Measurements from ENCODE around the gene SATB1.

The SATB1 gene

DNA sequence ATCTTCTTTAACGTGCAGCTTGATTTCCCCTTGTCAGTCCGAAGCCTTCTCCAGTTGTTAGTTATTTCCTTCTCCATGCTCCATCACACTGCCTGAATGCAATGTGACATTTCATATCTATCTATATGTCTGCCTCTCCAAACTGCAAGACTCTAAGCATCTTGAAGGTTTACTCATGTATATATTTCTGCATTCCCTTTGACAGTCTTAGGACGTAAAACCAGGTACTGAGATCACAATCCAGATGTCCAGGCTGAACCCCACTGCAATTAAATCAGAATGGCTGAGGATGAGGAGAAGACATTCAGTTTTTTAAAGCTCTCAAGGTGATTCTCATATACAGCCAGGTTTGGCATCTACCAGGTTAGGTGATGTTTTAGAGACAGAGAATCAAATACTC lies 6.1 kb upstream of the SATB1 start:
- no peak for DNase-seq (ENCODE audit: low spot score)

DNA sequence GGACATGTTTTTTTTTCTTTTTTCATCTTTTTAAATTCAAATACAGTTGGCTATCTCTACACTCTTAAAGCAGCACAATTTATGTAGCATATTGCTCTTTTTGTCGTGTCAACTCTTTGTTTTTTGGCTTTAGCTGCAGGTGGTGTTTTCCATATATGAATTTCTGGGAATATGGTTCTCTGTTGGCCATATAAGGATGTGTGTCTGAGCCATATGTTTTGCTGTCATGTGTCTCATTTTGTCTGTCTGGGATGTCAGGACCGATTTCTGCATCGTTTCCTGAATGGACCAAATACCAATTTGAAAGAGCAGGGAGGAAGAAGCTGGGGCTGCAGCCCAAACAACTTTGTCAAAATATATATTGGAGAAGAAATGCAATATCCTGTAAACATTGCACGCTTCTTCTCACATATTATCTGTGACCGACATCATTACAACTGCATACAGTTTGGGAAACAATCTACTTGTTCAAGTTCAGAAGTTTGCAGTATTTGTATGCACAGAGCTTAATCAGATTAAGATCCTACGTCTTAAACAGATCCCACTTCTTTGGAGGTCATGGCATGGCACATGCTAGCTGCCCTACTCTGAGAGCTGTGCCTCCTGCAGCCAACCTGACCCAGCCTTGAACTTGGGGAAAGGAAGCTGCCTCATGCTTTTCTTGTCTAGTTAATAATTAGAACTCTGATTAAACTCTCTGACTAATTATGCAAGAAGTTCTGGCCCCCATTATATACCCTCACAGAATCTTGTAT lies 4.0 kb upstream of the SATB1 start:
- no peak for DNase-seq (ENCODE audit: low spot score)

DNA sequence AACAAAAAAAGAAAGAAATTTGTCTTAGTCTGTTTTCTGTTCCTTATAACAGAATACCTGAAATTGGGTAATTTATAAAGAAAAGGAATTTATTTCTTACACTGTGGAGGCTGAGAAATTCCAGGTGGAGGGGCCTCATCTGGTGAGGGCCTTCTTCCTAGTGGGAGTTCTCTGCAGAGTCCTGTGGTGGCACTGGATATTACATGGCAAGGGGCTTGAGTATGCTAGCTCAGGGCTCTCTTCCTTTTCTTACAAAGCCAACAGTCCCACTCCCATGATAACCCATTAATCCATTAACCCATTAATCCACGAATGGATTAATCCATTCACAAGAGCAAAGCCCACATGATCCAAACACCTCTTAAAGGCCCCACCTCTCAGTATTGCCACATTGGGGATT lies 2.9 kb upstream of the SATB1 start:
- no peak for DNase-seq (ENCODE audit: low spot score)

- DNase-seq (ENCODE audit: low spot score), result no peak
Measured at GRCh38 chr3:18426597-18427193, 1.6 kb upstream of the SATB1 start.

DNA sequence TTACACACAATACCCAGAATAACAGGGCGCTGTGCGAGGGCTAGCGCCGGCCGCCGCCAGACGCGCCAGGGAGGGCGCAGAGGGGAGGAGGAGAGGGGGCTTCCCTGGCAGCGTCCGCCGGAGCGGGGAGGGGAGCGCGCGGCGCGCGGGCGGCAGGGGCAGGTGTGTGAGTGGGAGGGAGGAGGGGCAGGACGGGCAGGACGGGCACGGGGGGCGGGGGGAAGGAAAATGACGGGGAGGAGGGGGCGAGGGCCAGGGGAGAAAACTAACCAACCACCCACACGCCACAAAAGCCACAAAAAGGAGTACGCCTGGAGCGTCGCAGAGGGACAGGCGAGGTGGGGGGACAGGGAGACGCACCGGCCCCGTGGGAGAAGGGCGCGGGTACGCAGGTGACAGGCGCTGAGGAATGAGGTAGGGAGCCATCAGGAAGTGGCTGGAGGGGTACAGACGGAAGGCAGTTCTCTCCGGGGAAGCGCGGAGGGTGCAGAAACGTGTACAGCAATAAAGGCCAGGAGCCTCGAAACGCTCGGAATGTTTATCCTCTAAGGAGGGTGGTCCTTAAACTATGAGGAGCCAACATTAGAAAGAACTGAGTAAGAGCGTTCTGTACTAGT lies 610 bp upstream of the SATB1 start:
- DNase-seq (ENCODE audit: low spot score), result peak; percentile 82

- peak; percentile 65 for DNase-seq (ENCODE audit: low spot score)
Measured at GRCh38 chr3:18424213-18424728, 868 bp downstream of the SATB1 start.

- no peak for DNase-seq (ENCODE audit: low spot score)
Measured at GRCh38 chr3:18423401-18424212, 1.5 kb downstream of the SATB1 start.

DNA sequence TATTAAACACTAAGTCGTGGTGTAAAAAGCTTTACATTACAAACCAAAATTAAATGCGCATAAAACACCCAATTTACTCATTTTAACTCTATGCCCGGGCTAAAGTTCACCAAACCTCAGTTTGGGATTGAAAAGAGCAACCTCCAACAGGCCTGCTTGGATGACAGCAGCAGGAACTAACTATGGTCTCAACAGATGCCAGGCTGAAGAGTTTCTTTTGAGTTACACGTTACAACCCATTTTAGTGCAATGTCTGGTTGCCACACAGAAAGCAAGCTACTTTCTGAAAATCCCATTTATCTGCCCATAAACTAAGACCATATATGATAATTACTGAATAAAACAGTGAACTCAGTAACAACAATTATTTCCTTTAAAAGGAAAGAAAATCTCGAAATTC lies 2.2 kb downstream of the SATB1 start:
- no peak for DNase-seq (ENCODE audit: low spot score)

GRCh38 chr3:18420555-18420954 lies 4.6 kb downstream of the SATB1 start:
- DNase-seq (ENCODE audit: low spot score), result no peak

DNA sequence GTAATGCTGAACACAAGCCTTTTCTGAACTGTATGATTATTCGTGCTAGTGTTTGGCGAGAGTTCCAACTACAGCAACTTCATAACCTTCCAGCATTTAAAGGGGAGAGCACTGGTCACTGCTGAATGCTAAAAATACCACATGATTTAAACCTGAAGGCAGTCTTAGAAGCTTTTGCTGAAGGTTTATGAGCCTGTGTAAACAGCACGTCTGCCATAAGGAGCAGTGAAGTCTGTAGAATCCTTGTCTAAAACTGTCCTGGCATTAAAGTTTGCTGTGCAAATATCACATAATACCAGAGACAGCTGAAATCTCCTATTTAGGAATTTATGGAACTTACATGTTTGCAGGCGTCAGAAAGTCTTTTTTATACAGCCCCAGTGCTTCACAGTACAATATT lies 5.9 kb downstream of the SATB1 start:
- no peak for DNase-seq (ENCODE audit: low spot score)

DNA sequence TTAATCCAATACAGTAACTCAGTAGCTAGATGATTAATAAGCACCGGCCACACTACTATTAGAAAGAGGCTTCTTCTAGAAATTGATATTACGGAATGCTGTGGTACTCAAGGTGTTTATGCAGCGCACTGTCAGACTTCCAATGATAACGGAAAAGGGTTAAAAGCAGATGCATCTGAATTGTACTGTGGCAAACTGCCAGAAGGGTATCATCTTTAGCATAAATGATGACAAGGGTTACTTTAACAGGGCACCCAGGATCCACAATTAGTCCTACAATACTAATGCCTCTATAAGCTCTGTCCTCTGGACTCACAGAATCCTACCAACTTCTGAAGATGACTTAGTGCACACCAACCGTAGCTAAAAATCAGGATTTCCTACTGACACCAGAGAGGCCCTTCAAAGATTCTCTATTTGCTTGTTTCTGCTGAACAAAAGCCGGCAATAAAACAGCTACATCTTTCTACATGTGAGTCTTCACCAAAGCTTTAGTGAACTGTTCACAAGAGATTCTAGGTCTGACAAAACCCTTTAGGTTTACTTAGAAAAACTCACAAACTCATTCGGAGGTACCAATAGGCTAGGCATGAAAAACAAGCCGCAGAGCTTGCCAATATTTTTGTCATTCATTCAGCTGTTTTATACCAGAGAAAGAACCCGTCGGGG lies 7.1 kb downstream of the SATB1 start:
- no peak for DNase-seq (ENCODE audit: low spot score)

- no peak for DNase-seq (ENCODE audit: low spot score)
Measured at GRCh38 chr3:18416332-18416731, 8.8 kb downstream of the SATB1 start.

DNA sequence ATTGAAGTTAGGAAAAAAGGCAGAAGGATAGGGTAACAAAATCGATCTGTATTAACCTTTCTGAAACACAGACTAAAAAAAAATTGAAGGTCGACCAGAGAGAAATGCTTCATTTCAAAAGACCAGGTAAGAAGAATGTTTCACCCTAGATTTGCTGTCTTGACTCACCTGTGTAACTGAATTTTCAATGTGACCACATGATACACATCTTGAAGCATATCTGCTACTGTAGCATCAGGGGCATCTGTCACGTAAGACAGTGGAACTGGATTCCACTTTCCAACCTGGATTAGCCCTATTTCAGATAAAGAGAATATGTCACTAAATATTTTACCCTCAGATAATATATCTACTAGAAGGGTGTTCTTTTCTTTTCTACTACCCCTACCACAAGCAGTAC lies 9.3 kb downstream of the SATB1 start:
- DNase-seq (ENCODE audit: low spot score), result no peak

GRCh38 chr3:18415167-18415566 lies 10.0 kb downstream of the SATB1 start:
- DNase-seq (ENCODE audit: low spot score), result no peak

- DNase-seq (ENCODE audit: low spot score), result no peak
Measured at GRCh38 chr3:18412684-18413083, 12.5 kb downstream of the SATB1 start.

DNA sequence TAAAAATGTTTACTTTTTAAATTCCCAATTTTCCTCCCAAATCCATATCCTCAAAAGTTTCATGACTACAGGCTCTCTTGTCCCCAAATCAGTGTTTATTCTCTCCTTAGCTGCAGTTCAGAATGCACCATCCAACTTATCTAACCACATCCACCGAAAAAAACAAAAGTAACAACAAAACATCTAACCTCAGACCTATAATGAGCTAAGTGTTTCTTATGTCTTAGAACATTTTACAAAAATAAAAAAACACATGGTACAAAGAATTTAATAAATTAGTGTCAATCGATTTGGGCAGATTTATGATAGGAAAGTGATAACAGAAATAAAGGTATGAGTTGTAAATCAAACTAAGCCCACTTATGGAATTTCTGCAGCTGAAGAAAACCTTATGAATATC lies 13.6 kb downstream of the SATB1 start:
- DNase-seq (ENCODE audit: low spot score), result no peak

DNA sequence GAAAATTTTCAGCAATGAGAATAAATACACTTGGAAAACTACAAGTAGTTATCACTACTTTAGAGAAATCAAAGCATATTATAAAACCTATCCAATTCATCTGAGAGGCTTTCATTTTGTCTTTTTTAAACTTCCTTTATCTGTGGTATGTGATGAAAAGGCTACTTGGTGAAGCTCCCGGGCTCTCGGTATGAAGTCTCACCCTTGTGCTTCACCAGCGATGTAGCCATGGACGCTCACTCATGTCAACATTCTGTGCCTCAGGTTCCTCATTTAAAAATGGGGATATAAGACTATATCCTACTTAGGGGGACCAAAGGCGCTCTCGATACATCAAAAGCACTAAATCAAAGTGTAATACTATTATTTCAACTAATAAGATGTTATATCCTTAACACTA lies 14.9 kb downstream of the SATB1 start:
- no peak for DNase-seq (ENCODE audit: low spot score)

DNA sequence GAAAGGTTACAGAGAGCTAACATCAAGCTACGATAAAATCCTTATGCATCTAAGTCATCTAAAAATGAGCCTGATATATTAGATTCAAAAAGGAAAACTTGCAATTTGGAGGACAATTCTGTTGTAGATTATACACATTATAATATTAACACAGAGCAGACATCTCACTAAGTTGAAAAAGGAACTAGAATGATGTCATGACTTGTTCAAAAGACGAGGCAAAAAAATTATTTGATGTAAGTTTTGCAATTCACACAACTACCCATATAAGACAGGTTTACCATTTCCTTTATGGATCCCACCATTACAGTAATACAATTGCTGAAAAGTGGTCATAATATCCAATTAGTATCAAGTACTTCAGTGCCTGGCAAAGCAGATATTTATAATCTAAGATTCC lies 15.9 kb downstream of the SATB1 start:
- no peak for DNase-seq (ENCODE audit: low spot score)

- DNase-seq (ENCODE audit: low spot score), result no peak
Measured at GRCh38 chr3:18405141-18405540, 20.0 kb downstream of the SATB1 start.

DNA sequence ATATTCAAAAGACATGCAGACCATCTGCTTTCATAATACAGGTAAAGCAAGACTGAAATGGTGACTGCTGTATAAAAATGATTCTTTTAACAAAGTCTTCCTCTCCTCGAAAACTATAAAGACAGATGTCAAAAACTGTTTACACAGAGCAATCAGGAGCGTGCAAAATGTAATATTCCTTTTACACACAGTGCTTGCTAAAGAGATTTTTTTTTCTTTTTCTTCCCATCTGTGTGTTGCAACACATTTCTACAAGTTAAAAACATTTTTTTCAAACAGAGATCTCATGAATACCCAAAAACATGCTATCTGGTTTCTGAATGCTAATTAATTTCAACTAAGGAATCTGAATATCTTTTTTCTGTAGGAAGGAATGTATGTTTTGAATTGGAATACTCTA lies 22.1 kb downstream of the SATB1 start:
- DNase-seq (ENCODE audit: low spot score), result no peak

GRCh38 chr3:18402239-18402799 lies 22.8 kb downstream of the SATB1 start:
- no peak for DNase-seq (ENCODE audit: low spot score)

Measured in left forelimb (tissue), 1 donor.